Measurements from ENCODE around the gene SEMA3D. TPM values are rescaled to one million over a fixed set of nuclear protein-coding genes. Genes with fewer than 3 reads are reported as not detected.

The SEMA3D gene
- total RNA-seq, 2 experiments from 2014 or later, result not detected

DNA sequence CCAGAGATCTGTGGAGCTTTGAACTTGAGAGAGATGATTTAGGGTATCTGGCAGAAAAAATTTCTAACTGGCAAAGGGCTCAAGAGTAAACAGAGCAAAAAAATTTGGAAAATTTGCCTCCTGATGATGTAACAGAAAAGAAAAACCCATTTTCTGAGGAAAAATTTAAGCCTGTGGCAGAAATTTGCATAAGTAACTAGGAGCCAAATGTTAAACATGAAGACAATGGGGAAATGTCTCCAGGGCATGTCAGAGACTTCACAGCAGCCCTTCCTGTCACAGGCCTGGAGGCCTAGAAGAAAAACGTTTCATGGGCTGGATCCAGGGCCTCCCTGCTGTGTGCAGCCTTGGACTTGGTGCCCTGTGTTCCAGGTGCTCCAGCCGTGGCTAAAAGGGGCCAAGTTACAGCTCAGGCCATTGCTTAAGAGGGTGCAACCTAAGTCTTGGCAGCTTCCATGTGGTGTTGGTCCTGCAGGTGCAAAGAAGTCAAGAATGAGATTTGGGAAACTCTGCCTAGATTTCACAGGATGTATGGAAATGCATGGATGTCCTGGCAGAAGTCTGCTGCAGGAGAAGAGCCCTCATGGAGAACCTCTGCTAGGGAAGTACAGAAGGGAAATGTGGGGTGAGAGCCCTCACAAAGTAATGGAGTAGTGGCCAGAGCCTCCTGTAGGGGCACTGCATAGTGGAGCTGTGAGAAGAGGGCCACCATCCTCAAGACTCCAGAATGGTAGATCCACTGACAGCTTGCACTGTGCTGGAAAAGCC is 8.1 kb downstream of the SEMA3D start:
- CTCF ChIA-PET, result no interaction called here
- Mint-ChIP-seq H3K36me3 (ENCODE audit: low read depth) (no peaks in the 10 kb centered on the region), H3K4me3 (no peak overlapping the region), H3K9me3 (ENCODE audit: low read depth) (peaks cover 6% of the 10 kb centered on the region), H3K27me3 (no peaks in the 10 kb centered on the region), H3K4me1 (no peaks in the 10 kb centered on the region), H3K27ac (no peak overlapping the region)
- intact Hi-C loops (cut with DNase I, micrococcal nuclease), result no loop called here
- no peak for ATAC-seq
- DNase-seq, result no peak
- POLR2A ChIA-PET, result no interaction called here

DNA sequence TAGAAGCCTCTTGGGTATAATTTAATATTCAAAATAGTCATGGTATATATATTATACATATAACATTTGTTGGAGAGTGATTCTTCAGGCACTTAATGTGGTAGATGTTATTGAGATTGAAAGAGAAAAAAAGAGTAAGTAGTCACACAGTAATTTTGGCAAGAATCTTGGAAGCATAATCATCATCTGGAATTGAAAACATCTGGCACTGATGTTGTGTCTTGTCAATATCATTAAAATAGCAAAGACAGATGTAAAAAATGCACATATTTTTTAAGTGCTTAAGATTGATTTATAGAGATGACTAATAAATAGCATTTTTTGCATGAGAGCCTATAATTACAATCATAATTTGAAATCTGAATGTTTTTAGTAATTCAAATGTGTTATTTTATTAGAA is 9.5 kb downstream of the SEMA3D start:
- ChIA-PET POLR2A (no interaction called here), CTCF (no interaction called here)
- no peak for DNase-seq
- Mint-ChIP-seq H3K27ac (no peak overlapping the region), H3K9me3 (ENCODE audit: low read depth) (peaks cover 6% of the 10 kb centered on the region), H3K4me3 (no peak overlapping the region), H3K27me3 (no peaks in the 10 kb centered on the region), H3K4me1 (no peaks in the 10 kb centered on the region), H3K36me3 (ENCODE audit: low read depth) (no peaks in the 10 kb centered on the region)
- intact Hi-C loops (cut with DNase I, micrococcal nuclease), result no loop called here
- ATAC-seq, result no peak

DNA sequence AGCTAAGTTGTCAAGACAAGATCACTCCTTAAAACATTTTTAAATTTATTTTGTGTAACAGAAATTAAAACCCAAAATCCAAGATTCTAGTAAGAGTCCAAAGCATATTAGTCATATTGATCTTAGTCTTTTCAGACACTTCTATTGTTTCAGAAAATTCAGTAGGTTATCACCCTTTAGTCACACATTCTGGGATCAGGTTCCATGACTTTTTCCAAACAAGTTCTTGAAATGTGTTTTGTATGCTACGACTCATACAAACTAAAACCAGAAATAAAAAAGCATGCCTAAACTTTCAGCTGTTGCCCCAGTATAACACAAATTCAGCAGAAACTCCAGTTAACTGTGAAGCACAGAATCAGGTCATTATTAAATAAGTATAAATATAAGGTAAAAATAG is 10.7 kb downstream of the SEMA3D start:
- H3K4me3 Mint-ChIP-seq, result no peak overlapping the region
- no peaks in the 10 kb centered on the region for H3K36me3 Mint-ChIP-seq (ENCODE audit: low read depth)
- ATAC-seq, result no peak
- no peak overlapping the region for H3K27ac Mint-ChIP-seq
- no peaks in the 10 kb centered on the region for H3K27me3 Mint-ChIP-seq
- H3K4me1 Mint-ChIP-seq, result no peaks in the 10 kb centered on the region
- DNase-seq, result no peak
- peaks cover 6% of the 10 kb centered on the region for H3K9me3 Mint-ChIP-seq (ENCODE audit: low read depth)
- CTCF ChIA-PET, result no interaction called here
- POLR2A ChIA-PET, result no interaction called here
- intact Hi-C loops (cut with DNase I, micrococcal nuclease), result no loop called here

DNA sequence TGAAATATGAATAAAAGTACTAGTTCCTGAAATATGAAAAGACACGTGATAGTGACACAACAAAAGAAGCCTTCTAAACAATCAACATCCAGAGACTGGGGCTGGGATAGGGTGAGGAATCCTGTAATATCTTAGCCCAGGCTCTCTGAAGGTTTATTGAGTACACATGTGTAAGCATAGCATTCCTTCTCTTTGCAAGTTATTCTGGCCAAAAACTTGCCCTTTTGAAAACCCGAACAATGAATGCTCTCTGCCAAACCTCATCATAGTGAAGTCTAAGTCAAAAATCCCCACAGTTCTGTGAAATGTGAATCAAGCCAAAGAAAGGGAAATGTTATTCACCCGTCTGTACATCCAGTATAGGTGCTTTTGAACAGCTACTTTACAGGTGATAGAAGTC is 11.6 kb downstream of the SEMA3D start:
- no peak for ATAC-seq
- H3K36me3 Mint-ChIP-seq (ENCODE audit: low read depth), result no peaks in the 10 kb centered on the region
- CTCF ChIA-PET, result no interaction called here
- no peak overlapping the region for H3K4me3 Mint-ChIP-seq
- intact Hi-C loops (cut with DNase I, micrococcal nuclease), result no loop called here
- H3K9me3 Mint-ChIP-seq (ENCODE audit: low read depth), result peaks cover 2% of the 10 kb centered on the region
- H3K27ac Mint-ChIP-seq, result no peak overlapping the region
- no peak for DNase-seq
- POLR2A ChIA-PET, result no interaction called here
- H3K27me3 Mint-ChIP-seq, result no peaks in the 10 kb centered on the region
- no peaks in the 10 kb centered on the region for H3K4me1 Mint-ChIP-seq

DNA sequence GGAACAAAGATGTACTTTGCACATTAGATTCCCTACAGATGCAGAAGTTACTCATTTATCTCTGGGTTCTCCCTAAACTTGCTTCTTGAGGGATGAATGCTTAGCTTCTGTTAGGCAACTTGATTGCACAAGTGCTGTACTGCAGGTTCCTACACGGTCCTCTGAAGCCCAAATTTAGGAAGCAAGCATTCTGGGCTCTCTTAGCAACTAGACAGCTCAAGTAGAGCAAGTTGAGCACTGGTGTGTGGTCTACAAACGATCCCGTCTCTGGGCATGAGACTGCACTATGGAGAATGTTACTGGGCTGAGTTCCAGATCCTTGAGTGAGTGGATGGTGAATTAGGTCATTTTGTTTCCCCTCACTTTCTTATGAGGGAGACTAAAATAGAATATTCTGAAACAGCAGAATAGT is 14.3 kb downstream of the SEMA3D start:
- ATAC-seq (no peak), DNase-seq (no peak)
- no peaks in the 10 kb centered on the region for H3K36me3 Mint-ChIP-seq (ENCODE audit: low read depth)
- ChIA-PET CTCF (no interaction called here), POLR2A (no interaction called here)
- H3K27me3 Mint-ChIP-seq, result no peaks in the 10 kb centered on the region
- H3K9me3 Mint-ChIP-seq (ENCODE audit: low read depth), result no peaks in the 10 kb centered on the region
- no peak overlapping the region for H3K27ac Mint-ChIP-seq
- intact Hi-C loops (cut with DNase I, micrococcal nuclease), result no loop called here
- H3K4me3 Mint-ChIP-seq, result no peak overlapping the region
- H3K4me1 Mint-ChIP-seq, result no peaks in the 10 kb centered on the region

DNA sequence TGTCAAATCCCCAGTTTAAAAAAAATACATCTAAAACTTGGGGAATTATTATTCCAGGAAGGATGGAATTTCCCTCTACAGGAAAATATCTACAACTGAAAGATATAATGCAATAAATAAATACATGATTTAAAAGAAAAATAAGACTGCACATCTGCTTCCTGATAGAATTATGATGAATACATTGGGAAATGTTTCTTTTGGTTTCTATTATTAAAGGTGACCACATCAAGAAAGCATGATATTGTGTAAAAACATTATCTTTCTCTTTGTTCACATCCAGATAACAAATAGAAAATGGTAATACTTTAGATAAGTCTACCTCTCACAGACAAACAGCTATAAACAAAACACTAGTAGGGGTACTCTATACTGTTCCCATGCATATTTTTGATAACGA is 19.2 kb downstream of the SEMA3D start:
- Mint-ChIP-seq H3K36me3 (ENCODE audit: low read depth) (no peaks in the 10 kb centered on the region), H3K4me1 (no peaks in the 10 kb centered on the region), H3K27me3 (no peaks in the 10 kb centered on the region), H3K27ac (no peak overlapping the region), H3K9me3 (ENCODE audit: low read depth) (no peaks in the 10 kb centered on the region), H3K4me3 (no peak overlapping the region)
- ATAC-seq, result no peak
- intact Hi-C loops (cut with DNase I, micrococcal nuclease), result no loop called here
- ChIA-PET POLR2A (no interaction called here), CTCF (no interaction called here)
- no peak for DNase-seq

DNA sequence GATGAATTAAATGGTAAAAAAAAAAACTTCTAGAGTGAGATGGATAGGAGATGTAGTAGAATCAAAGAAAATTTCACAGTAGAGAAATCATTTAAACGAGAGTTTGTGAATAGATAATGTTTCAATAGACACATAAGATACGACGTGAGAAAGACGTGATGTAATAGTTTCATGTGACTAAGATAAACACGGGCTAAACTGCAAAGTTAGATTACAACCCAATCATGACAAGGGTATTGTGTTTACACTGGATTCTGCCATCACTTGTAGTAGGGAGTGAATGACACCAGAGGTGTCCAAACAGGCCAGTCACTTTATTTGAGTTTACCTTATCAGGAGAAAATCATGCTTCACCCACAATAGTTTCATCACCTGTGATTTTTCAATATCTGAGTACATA is 21.6 kb downstream of the SEMA3D start:
- Mint-ChIP-seq H3K4me3 (no peak overlapping the region), H3K27me3 (no peaks in the 10 kb centered on the region), H3K27ac (no peak overlapping the region)

DNA sequence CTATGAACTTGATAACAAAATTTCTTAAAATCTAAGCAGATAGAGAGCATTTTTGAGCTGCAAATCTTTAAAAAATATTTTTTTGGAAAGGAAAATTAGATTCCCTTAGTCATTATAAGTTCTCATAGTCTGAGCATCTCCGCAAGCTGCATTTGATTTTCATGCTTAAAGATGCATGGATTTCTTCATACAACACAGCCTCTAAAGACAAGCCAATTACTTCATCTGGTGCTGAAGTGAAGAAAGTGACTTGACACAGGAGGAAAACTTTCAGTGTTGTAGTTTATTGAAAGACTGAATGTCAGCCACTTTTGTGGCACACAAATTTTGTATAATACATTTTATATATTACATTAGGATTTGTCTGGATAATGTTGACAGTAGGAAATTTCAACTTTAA is 22.5 kb downstream of the SEMA3D start:
- peaks cover 8% of the 10 kb centered on the region for H3K4me1 Mint-ChIP-seq
- intact Hi-C loops (cut with DNase I, micrococcal nuclease), result no loop called here
- H3K9me3 Mint-ChIP-seq (ENCODE audit: low read depth), result peaks cover 7% of the 10 kb centered on the region
- ATAC-seq (no peak), DNase-seq (no peak)
- H3K27me3 Mint-ChIP-seq, result no peaks in the 10 kb centered on the region
- POLR2A ChIA-PET, result no interaction called here
- CTCF ChIA-PET, result no interaction called here
- no peak overlapping the region for H3K4me3 Mint-ChIP-seq
- no peak overlapping the region for H3K27ac Mint-ChIP-seq
- peaks cover 2% of the 10 kb centered on the region for H3K36me3 Mint-ChIP-seq (ENCODE audit: low read depth)

More for the DNA sequence above, 21.6 kb downstream of the SEMA3D start:
- CTCF ChIA-PET, result no interaction called here
- POLR2A ChIA-PET, result no interaction called here
- DNase-seq, result no peak
- intact Hi-C loops (cut with DNase I, micrococcal nuclease), result no loop called here
- ATAC-seq, result no peak
- H3K36me3 Mint-ChIP-seq (ENCODE audit: low read depth), result peaks cover under 1% of the 10 kb centered on the region
- H3K4me1 Mint-ChIP-seq, result peaks cover 4% of the 10 kb centered on the region
- peaks cover 5% of the 10 kb centered on the region for H3K9me3 Mint-ChIP-seq (ENCODE audit: low read depth)

DNA sequence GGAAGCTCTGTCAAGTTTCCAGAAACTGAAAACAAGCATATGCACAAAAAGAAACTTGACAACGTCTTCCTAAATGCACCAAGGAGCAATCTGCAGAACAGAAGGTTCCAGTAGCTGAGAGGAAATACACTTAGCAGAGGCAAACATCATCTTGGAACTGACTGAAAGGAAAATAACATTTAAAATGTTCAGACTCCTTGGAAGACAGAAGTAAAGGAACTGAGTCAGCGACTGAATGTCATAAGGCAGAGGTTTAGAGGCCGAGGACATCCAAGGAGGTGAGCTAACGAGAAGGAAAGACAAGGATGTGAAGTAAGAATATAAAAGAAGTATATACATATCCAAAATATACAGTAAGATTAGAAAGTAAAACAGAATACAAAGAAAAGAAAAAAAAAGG is 24.1 kb downstream of the SEMA3D start:
- CTCF ChIA-PET, result no interaction called here
- H3K27ac Mint-ChIP-seq, result no peak overlapping the region
- POLR2A ChIA-PET, result no interaction called here

DNA sequence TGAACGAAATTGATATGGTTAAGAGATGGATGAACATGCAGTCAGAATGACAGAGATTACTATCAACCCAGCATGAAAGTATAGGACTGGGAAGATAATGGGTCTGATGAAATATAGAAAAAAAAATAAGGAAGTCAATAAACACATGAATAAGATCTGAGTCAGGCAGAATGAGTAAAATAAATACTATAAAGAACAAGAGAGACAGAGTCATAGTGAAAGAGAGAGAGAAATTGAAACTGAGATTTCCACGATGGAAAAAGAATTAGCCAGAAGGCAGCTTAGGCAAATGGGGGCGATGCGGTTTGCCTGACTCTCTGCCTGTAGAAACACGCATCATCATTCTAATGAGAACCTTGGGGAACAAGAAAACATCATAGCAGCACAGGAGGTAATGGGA is 26.6 kb downstream of the SEMA3D start:
- DNase-seq (peak; percentile 49), ATAC-seq (peak; percentile 72)
- POLR2A ChIA-PET, result no interaction called here

More for the DNA sequence above, 24.1 kb downstream of the SEMA3D start:
- Mint-ChIP-seq H3K4me3 (no peak overlapping the region), H3K27me3 (no peaks in the 10 kb centered on the region), H3K9me3 (ENCODE audit: low read depth) (peaks cover 13% of the 10 kb centered on the region), H3K36me3 (ENCODE audit: low read depth) (peaks cover 2% of the 10 kb centered on the region), H3K4me1 (peaks cover 8% of the 10 kb centered on the region)
- intact Hi-C loops (cut with DNase I, micrococcal nuclease), result no loop called here
- ATAC-seq, result no peak
- no peak for DNase-seq

DNA sequence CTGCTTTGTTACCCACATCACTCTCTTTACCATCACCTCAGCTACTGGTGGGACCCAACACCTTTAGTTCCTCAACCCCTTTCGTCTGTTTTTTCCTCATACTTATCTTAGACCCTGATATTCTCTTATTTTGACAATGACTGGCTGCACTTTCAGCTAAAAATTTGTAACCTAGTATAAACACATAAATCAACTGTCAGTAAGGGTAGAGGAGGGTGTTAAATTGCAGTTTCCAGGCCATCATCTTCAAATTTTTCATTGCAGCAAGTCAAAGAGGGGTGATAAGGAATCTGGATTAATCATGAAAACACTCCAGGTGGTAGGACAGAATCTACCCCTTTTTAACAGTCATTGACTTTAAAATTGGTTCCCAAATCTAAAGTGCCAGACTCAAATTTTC is 27.9 kb downstream of the SEMA3D start:
- POLR2A ChIA-PET, result no interaction called here
- no peak overlapping the region for H3K4me3 Mint-ChIP-seq
- DNase-seq, result no peak
- H3K9me3 Mint-ChIP-seq (ENCODE audit: low read depth), result peaks cover 13% of the 10 kb centered on the region
- H3K4me1 Mint-ChIP-seq, result peaks cover 8% of the 10 kb centered on the region
- no peak overlapping the region for H3K27ac Mint-ChIP-seq
- no peaks in the 10 kb centered on the region for H3K27me3 Mint-ChIP-seq
- no peak for ATAC-seq
- CTCF ChIA-PET, result no interaction called here
- intact Hi-C loops (cut with DNase I, micrococcal nuclease), result no loop called here
- peaks cover 2% of the 10 kb centered on the region for H3K36me3 Mint-ChIP-seq (ENCODE audit: low read depth)

More for the DNA sequence above, 26.6 kb downstream of the SEMA3D start:
- intact Hi-C loops (cut with DNase I, micrococcal nuclease), result no loop called here
- Mint-ChIP-seq H3K27ac (no peak overlapping the region), H3K27me3 (no peaks in the 10 kb centered on the region), H3K4me3 (no peak overlapping the region), H3K36me3 (ENCODE audit: low read depth) (peaks cover 2% of the 10 kb centered on the region), H3K9me3 (ENCODE audit: low read depth) (peaks cover 13% of the 10 kb centered on the region), H3K4me1 (peaks cover 8% of the 10 kb centered on the region)
- CTCF ChIA-PET, result interaction anchor here (0.7 to 0.9 kb wide), 2 partner anchors 8 to 57 kb away, joined by 3 to 4 read pairs; no protein-coding TSS in a partner anchor

DNA sequence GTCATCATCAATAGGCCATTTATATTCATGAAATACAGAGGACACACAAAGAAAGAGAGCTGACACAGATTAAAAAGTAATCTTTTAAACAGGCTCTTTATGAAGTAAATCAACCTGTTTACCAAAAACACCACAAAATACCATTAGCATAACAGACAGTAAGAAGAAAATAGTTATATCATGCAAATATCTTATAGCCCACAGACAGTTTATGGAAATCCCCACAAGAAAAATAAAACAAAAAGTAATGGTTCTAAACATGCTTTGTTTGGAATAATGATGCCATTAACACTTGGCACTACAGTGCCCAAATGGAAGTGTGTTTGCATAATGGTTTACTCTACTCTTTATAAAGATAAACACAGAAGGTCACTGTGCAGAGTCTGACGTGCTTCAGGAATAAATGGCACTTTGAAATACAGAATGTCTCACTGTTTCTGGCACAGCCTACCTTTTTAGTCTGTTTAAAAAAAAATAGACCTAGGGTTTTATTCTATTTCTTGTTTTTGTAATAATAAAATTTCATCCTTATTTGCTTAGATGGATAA is 30.1 kb downstream of the SEMA3D start:
- H3K4me3 Mint-ChIP-seq, result no peak overlapping the region
- intact Hi-C loops (cut with DNase I, micrococcal nuclease), result no loop called here
- H3K27ac Mint-ChIP-seq, result no peak overlapping the region
- no peaks in the 10 kb centered on the region for H3K27me3 Mint-ChIP-seq
- ChIA-PET POLR2A (no interaction called here), CTCF (no interaction called here)
- DNase-seq (no peak), ATAC-seq (no peak)
- H3K36me3 Mint-ChIP-seq (ENCODE audit: low read depth), result peaks cover 2% of the 10 kb centered on the region
- peaks cover 8% of the 10 kb centered on the region for H3K4me1 Mint-ChIP-seq
- H3K9me3 Mint-ChIP-seq (ENCODE audit: low read depth), result peaks cover 13% of the 10 kb centered on the region
